Hematopoietic multipotent progenitor cell treated with erythropoietin and hydrocortisone succinate and interleukin-3 and kit ligand, for 6 days (in vitro differentiated cells): ENCODE results near the gene ADAMTS2.

Experiments
- DNase-seq: peaks from one replicate; pipeline ENCODE4 v3.0.0-alpha.2; 2015

Gene ADAMTS2

DNA sequence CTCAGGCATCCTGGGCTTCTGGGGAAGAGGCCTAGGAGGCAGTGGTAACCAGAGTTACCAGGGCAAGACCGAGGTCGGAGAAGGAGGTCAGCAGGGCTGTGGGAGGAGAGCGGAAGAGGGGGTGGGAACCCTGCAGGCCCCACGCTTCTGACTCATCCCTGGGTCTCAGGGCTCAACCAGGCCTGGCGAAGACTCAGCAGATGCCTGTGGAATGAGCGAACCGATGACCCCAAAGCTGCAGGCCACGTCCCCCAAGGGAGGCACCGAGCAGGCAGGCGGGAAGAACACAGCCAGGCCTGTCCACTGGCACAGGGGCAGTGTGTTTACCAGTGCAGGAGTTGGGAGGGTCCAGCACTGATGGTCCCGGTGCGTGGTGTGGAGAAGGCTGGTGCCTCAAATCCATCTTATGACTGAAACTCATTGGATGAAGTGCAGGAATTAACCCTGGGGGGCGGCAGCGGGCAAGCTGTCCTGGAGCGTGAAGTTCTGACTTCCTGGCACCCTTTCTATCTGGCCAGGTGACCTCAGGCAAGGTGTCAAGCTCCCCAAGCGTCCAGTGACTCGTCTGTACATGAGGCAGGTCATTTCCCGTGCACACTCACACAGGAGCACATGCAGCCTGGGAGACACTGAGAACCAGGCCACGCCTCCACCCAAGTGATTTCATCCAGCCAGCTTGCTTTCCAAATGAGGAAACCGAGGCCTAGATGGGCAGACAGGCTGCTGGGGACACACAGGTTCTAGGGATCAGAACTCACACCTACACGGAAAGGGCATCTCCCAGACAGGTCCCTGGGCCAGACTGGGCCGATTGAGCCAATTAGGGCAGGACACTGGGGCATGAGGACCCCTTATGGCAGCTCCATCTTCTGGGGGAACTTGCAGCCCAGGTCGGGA, 69.1 kb downstream of the ADAMTS2 start:
- no peak for DNase-seq

DNA sequence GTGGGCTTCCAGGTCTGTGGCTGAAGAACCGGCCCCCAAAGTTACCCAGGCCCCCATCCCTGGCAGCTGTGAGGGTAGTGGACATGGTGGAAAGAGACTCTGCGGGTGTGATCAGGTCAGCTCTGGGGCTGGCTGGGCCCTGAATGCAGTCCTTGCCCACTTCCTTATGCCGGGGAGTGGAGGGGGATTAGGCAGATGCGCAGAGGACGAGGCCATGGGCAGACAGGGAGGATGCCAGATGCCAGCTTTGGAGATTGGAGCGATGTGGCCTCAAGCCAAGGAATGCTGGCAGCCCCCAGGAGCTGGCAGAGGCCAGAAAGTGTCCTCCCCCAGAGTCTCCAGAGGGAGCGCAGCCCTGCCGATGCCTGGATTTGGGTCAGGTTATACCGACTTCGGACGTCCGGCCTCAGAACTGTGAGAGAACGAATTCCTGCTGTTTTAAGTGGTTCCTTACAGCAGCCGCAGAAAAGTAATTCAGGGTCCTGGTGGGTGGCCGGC, 69.8 kb downstream of the ADAMTS2 start:
- no peak for DNase-seq

DNA sequence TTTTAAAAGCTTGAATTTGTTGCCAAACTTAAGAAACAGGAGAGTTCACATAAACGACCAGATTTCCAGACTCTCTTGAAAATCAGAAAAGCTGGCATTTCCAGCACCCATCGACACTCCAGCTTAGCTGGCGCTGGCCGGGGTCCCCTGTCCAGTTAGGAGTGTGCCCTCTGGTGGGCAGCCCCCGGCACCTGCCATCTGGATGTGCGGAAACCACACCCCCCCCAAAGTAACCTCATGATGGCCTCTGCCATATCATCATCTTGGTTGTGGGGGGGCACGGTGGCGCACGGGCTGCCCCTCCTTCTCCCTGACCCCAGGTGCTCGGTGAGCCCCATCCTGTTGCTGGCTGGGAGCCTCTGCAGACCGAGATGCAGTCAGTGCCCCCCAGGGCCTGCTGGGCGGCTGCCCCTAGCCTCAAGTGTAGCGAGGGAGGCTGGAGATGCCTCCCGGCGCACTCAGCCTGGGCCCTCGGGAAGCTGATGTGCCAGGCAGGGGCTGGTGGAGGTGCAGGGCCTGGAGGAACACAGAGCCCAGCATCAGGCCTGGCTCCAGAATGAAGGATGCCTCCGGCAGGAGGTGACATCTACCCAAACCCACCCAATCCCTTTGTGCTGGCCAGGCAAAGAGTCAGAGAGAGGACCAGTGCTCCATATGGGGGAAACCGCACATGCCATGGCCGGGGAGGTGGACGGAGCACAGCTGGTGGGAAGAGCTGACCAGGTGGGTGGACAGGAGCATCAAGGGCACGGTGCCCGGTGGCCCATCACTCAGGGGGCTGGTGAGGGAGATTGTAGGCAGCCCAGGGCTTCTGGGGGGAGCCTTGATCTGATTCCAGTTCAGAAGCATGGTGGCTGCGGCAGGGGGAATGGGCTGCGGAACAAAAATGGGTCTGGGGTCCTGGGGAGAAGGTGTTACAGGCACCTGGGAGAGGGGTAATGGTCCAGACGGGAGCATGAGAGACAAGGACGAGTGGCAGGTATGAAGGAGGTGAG, 70.6 kb downstream of the ADAMTS2 start:
- no peak for DNase-seq

DNA sequence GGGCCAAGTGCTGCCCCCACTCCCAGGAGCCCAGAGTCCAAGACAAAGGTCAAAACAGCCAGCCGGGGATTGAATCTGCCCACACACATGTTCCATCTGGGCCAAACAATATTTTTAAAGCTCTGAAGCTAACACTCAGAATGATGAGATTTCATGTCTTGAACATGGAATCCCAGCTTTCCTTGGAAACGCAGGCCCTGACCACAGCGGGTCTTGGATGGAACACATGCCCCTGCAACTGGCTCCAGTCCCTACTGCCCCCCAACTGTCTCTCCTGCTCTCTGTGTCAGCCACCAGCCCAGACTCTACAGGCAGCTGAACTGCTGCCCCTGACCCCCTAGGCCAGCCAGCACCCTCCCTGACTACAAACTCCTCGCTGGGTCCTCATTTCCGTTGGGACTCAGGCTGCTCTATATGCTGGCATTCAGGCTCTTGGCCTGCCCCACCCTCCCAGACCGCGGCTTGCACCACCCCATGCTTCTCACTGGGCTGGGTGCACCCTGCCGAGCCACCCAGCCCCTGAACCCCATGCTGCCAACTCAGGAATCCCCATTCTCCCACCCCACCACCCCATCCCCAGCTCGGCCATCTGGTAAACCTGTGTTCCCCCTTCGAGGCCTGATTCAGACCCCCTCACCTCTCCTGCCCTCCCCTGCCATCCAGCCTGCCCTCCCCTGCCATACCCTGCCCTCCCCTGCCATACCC, 71.7 kb downstream of the ADAMTS2 start:
- no peak for DNase-seq

DNA sequence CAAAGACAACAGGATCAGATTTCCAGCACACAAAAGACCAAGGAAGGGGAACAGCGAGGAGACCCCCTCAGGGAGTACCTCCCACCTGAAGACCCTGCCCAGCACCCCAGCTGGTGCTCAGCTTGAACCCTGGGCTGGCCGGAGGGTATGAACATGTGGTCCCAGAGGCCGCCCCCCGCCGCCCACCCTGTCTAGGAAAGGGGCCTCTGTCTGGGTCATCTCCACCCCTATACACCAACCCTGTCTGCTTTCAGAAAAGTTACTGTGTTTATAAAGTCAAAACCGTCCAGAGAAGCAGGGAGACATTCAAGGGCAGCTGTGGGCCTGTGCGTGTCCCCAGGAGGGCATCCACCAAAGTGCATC, 72.2 kb downstream of the ADAMTS2 start:
- no peak for DNase-seq

DNA sequence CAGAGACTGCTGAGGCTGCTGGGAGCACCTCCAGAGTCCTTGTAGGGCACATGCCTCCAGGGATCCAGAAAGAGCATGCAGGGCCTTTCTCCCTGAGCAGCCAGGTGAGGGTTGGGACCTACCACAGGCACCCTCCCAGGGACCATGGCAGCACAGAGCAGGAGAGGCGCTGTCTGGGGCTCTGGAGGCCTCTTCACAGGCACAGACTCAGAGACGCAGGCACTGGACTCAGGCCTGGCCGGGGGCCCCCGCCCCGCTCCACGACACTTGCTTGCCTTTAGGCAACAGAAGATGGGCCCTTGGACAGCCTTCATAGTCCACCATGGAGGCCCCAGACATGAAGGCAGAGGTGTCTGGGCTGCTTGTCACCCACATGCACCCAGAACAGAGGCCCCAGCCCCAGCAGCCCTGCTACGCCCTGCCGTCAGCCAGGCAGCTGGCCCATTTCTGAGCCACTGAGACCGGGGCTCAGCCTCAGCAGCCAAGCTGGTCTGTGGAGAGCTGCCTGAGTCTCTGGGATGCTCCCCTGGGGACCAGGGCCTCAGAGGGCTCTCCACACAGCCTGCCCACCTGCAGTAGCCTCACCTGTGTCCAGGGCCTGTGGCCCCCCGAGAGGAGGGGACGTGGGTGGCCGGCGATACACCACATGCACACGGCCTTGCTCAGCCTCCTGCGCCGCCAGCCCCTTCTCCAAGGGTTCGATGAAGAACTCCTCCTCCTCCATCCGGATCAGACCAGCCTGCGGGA, 72.8 kb downstream of the ADAMTS2 start:
- no peak for DNase-seq

DNA sequence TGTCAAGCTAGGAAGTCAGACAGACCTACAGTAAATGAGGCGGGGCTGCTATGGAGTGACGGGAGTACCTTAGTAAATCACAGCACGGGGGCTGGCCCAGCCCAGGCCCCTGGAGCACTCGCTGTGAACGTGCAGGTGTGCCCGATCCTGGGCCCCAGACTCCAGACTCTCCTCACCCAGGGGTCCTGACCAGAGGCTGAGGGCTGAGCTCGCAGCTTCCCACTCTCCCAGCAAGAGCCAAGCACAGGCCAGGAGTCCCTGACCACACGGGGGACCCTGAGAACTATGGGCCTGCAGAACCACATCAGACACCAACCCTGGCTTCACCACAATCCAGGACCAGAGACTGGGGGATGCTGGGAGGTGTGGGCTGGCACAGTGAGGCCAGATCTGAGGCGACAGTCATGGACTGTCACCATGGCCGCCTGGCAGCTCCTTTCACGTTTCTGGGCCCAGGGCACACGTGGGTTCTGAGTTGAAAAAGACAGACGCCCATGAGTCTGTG, 73.4 kb downstream of the ADAMTS2 start:
- no peak for DNase-seq

DNA sequence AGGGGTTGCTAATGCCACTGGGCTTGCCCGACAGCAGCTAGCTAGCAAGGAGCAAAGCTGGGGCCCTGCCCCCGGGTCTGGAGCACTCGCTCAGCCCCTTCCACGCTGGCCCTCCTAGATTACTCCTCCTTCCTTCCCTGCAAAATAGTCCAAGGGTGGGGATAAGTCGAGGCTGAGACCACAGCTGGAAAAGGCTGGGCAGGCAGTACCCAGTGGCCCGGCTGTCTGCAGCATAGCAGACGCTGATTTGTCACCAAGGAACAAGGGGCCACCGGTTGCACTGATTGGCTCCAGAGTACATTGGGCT, 73.9 kb downstream of the ADAMTS2 start:
- no peak for DNase-seq

DNA sequence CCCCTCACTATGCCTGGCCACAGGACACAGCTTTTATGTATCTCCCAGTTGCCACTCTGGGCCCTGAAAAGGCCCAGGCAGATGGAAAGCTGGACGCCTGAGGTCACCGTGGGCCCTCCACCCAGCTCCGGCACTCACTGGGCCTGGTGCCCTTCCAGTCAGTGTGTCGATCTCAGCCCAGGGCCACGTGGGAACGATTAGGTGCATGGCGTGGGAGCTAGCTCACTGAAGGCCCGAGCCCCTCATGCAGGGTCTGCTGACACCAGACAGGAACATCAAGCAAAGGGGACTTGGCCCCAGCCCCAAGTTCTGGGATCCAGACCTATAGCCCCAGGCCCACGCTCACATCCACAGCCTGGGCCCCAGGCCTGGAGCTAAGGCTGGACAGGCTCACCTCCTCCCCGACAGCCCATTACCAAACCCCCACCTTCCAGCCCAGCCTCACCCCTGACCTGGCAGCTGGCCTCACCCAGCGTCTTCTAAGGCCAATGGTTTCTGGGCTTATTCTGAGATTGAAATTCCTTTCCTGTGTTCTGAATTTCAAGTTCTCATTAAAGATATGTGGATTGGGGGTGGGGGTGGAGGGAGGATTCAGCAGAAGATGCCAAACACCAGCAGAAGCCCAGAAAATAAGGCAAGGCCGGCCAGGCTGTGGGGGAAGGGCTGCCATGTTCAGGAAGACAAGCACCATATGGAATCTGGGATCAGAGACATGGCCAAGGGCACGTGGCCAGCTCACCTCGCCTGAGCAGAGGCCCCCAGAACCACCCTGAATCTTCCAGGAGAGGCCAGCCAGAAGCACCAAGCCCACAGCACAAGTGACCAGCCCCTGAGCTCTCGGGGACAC, 74.5 kb downstream of the ADAMTS2 start:
- DNase-seq = no peak

DNA sequence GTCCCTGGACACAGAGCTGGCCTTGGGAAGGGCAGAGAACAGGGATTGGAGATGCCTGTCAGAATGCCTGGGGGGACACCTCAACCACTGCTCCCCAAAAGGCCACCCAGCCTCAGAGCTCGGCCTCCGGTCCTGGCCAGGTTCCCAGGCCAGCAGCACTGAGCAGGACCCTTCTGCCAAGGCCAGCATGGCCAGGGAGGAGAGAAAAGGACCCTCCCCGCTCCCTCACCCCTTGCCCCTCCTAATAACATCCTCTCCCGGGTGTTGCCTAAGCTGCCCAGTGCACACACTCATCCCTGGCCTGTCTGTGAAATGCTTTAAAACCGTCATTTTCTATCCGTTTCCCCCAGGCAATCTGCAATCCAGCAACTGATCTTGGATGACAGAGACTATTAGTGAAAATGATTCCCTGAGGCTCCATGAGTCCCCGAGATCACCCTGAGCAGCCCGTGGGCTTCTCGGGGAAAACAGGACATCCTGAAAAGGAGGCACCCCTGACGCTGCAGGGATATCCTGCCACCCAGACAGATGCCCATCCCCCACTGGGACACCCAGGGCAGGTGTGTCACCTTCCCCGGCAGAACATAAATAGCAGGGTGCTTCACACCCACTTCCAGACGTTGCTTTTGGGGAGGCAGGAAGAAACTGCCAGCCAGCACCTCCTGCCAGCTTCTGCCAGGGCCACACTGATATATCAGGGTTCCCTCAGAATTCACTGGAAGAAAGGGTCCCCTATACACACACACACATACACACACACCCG, 75.3 kb downstream of the ADAMTS2 start:
- no peak for DNase-seq

DNA sequence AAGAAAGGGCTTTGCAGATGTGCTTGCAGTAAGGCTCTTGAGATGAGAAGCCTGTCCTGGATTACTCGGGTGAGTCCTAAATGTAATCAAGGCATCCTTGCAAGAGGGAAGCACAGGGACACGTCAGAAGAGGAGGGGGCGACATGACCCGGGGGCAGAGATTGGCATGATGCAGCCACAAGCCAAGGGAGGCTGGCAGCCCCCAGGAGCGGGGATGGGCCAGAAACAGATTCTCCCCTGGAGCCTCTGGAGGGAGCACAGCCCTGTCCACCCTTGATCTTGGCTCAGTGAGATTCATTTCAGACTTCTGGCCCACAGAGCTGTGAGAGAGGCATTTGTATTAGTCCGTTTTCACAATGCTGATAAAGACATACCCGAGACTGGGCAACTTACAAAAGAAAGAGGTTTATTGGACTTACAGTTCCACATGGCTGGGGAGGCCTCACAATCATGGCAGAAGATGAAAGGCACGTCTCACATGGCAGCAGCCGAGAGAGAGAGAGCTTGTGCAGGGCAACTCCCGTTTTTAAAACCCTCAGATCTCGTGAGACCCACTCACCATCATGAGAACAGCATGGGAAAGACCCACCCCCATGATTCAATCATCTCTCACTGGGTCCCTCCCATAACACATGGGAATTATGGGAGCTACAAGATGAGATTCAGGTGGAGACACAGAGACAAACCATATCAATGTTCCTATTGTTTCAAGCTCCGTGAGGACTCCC, 76.1 kb downstream of the ADAMTS2 start:
- DNase-seq = no peak

DNA sequence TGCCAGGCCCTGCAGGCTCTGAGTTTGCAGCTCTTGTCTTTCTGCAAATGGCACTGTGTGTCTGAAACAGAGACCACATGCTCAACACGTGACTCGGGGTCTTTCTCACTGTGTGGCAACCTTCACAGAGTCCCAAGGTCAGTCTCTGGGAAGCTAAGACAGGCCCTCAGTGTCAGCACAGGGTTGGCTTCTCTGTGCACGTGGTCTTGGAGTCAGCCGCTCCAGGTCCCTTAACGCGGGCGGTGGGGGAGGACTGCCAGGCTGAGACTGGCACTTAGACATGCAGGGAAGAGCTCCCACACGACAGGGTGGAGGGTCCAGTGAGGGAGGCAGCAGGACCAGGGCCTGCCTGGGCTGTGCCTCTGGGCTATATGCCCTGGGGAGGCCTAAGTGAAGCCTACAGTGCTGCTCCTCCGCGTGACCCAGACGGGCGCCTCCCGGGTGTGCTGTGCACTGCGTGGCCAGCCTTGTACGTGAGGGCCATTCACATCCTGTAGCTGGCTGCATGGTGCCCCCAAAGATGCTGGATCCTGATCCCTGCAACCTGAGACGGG, 76.8 kb downstream of the ADAMTS2 start:
- DNase-seq = no peak

DNA sequence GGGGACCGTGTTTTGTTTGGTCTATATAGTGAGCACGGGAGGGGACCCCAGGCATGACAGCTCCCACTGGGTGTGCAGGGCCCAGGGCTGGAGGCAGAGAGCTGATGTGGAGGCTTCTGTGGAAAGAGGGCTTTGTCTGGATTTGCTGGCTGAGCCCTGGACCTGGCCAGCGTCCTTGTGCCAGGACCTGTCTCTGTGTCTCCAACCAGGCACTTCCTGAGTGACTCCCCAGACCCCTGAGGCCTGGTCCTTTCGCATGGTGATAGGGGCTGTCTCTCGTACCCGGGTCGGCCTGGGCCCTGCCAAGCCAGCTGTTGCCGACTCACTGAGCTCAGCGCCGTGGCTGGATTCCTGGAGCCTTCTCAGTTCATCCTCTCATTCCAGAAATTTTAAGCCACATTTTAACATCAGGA, 77.6 kb downstream of the ADAMTS2 start:
- DNase-seq = no peak

DNA sequence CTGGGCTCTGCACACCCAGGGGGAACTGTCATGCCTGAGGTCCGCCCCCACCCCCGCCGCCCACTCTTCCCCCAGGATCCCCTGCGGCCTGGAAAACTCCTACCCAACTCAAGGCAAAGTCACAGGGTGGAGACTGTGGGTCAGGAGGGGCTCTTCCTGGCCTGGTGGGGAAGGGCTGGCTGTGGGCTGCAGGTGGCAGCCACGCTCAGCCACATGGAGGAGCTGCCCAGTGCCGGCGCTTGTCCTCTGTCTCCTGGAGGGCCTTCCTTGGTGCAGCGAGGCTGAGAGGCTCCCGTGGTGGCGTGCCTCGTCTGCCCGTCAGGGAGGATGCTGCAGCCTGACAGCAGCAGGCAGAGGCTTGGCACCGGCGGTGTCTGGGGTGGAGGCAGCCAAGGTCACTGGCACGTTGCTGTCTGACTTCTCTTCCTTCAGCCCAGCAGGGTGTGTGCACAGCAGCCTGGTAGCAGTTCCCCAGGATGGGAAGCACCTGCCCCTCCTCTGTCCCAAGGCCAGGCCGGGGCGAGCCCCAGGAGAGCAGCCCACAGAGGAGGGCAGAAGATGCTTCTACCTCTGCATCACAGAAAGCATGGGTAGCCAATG, 78.1 kb downstream of the ADAMTS2 start:
- DNase-seq = no peak

DNA sequence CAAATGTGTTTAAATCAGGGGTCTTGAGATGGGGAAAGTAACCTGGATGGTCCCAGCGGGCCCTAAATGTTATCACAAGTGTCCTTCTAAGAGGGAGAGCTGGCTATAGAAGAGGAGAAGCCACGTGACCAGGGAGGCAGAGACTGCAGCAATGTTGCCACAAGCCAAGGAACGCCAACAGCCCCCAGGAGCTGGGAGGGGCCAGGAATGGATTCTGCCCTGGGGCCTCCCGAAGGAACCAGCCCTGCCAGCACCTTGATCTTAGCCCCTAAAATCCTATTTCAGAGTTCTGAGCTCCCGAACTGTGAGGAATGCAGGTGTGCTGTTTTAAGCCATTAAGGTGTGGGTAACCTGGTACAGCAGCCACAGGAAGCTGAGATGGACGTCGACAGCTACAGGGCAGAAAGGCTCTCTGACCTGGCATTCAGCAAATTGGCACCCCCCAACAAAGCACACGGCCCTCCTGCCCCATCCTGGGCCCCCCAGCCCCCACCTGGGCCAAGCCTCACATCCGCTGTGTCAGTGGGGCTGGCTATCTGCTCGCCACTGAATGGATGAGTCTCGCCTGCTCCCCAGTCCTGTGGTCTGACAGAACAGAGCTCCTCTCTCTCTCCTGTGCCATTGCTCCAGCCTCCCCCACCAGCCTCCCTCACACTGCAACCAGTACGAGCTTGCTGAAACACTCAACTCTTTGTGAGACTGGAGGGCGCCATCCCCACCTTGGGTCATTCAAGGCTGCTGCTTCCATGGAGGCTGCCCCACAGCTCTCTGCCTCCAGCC, 78.8 kb downstream of the ADAMTS2 start:
- no peak for DNase-seq

DNA sequence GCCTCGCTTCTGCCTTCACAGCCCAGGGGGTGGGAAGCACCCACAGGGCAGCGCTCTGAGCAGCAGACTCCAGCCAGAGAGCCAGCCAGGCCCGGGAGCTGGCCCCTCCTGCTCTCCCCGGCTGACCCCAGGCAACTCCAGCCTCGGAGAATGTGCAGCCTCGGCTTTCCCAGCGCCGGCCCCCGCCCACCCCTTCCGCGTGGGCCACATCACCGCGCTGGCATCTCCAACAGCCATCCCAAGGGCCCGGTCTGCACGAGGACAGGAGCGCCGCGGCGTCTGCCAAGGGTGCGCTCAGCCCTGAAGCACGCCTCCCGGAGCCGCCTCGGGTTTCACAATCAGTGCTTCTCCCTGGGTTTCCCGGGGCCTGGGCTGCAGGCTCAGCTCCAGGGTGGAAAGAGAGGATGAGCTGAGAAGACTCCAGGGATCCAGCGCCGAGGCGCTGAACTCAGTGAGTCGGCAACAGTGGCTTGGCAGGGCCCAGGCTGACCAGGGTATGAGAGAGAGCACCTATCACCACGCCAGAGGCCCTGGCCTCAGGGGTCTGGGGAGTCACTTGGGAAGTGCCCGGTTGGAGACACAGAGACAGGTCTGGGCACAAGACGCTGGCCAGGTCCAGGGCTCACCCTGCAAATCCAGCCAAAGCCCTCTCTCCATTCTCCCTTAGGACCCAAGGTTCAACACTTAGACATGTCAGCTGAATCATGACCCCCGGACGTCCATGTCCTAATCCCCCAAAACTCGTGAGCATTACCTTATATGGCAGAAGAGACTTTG, 79.6 kb downstream of the ADAMTS2 start:
- DNase-seq = no peak

DNA sequence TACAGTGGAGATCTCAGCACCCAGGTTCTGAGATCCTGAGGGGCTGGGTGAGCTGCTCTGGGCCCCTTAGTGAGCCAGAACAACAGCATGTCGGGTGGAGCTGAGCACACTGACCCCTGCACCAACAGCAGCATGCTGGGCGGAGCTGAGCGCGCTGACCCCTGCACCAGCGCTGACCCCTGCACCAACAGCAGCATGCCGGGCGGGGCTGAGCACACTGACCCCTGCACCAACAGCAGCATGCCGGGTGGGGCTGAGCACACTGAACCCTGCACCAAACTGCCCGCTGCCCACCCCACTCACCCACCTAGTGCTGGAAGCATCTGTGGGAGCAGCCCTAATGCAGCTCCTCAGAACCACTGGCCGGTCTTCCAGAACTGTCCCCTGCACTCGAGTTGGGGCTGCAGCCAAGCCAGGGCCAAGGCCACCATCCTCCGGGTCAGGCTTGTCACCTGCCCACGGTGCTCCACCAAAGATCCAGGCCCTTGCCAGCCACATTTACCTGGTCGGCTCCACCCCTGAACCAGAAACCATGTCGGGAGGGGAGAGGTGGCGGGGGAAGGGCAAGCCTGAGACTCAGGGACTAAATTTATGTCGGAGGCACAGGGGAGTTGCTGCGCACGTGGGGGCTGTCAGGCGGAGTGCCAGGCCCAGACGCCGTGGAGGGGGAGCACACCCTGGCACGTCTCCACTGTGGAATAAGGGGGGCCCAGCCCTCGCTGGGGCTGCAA, 80.3 kb downstream of the ADAMTS2 start:
- no peak for DNase-seq
